GM23248 (cell line): ENCODE results near the gene SEC14L1. TPM values are rescaled to one million over a fixed set of nuclear protein-coding genes. Genes with fewer than 3 reads are reported as not detected.

Source experiments
- DNase-seq: peaks from one replicate; pipeline ENCODE4 v3.0.0-alpha.2; 2015
- H2AFZ ChIP-seq: fragments of 200-600 bp; sonication (generic); 2 replicates; pipeline ENCODE4 v1.6.1; 2016; ENCODE audit warnings: antibody characterized with exemption
- H3F3A ChIP-seq: fragments of 200-600 bp; sonication (generic); 2 replicates; pipeline ENCODE4 v1.6.1; 2016; ENCODE audit warnings: mild to moderate bottlenecking, antibody characterized with exemption, mixed run types; ENCODE audit not compliant: insufficient read depth
- H3K27ac ChIP-seq: fragments of 200-600 bp; sonication (generic); 2 replicates; pipeline ENCODE4 v1.5.1; 2016; ENCODE audit warnings: mild to moderate bottlenecking
- H3K27me3 ChIP-seq: fragments of 200-600 bp; sonication (generic); replicated peaks from 2 replicates; pipeline ENCODE4 v1.6.1; 2016; ENCODE audit warnings: mild to moderate bottlenecking; ENCODE audit not compliant: insufficient read depth
- H3K36me3 ChIP-seq: fragments of 200-600 bp; sonication (generic); 2 replicates; pipeline ENCODE4 v1.6.1; 2016; ENCODE audit warnings: low read depth, mild to moderate bottlenecking
- H3K4me1 ChIP-seq: fragments of 200-600 bp; sonication (generic); 2 replicates; pipeline ENCODE4 v1.6.1; 2016; ENCODE audit warnings: mild to moderate bottlenecking; ENCODE audit not compliant: insufficient read depth
- H3K4me2 ChIP-seq: fragments of 200-600 bp; sonication (generic); one replicate; pipeline ENCODE4 v1.6.1; 2016; ENCODE audit warnings: mild to moderate bottlenecking; ENCODE audit not compliant: unreplicated experiment
- H3K4me3 ChIP-seq: fragments of 200-600 bp; sonication (generic); 2 replicates; pipeline ENCODE4 v1.5.1; 2016; ENCODE audit warnings: mild to moderate bottlenecking
- H3K79me2 ChIP-seq: fragments of 200-600 bp; sonication (generic); 2 replicates; pipeline ENCODE4 v1.6.1; 2016; ENCODE audit warnings: mild to moderate bottlenecking; ENCODE audit not compliant: insufficient read depth
- H3K9ac ChIP-seq: fragments of 200-600 bp; sonication (generic); 2 replicates; pipeline ENCODE4 v1.6.1; 2016; ENCODE audit warnings: mild to moderate bottlenecking
- H3K9me2 ChIP-seq: fragments of 200-600 bp; sonication (generic); 2 replicates; pipeline ENCODE4 v1.6.1; 2016; ENCODE audit warnings: mixed run types, mild to moderate bottlenecking, moderate library complexity; ENCODE audit not compliant: insufficient read depth
- H3K9me3 ChIP-seq: fragments of 200-600 bp; sonication (generic); one replicate; pipeline ENCODE4 v1.6.1; 2017; ENCODE audit warnings: low read depth
- H4K20me1 ChIP-seq: fragments of 200-600 bp; sonication (generic); 2 replicates; pipeline ENCODE4 v1.6.0; 2016; ENCODE audit not compliant: insufficient read depth
- EZH2 ChIP-seq: fragments of 200-600 bp; sonication (generic); IDR thresholded peaks from 2 replicates; pipeline ENCODE4 v1.6.1; 2018; ENCODE audit warnings: antibody characterized with exemption, mild to moderate bottlenecking; ENCODE audit not compliant: insufficient read depth, poor library complexity, severe bottlenecking
- EZH2phosphoT487 ChIP-seq: fragments of 200-600 bp; sonication (generic); IDR thresholded peaks from 2 replicates; pipeline ENCODE4 v1.6.1; 2018; ENCODE audit warnings: antibody characterized with exemption, moderate library complexity, mild to moderate bottlenecking, low read depth; ENCODE audit not compliant: insufficient read depth
- WGBS, 2 experiments: methylation state at CpG; one replicate each; pipeline ENCODE4 v1.1.6; 2015 to 2017; ENCODE audit warnings: low lambda C conversion rate in 2 of 2, low coverage in 1 of 2; ENCODE audit errors: missing lambda C conversion rate in 2 of 2; 5-methylcytosine and 5-hydroxymethylcytosine counted together
- in situ Hi-C: fragments of 300-500 bp; cut with MboI; formaldehyde crosslinking; loops from 2 replicates; pipeline ENCODE4 v1.15.0; 2020
- polyA plus RNA-seq: library from polyadenylated mRNA; unstranded; fragments of >200 nt; fragmentation: Nextera tagmentation; extraction: Ambion mirVana; gene quantifications from 2 replicates; pipeline ENCODE4 v1.2.1, GENCODE V29; 2016
- total RNA-seq: library from RNA; depleted of rRNA; stranded (reverse); fragments of >200 nt; shearing (Covaris generic); gene quantifications from 2 replicates; pipeline ENCODE4 v1.2.3, GENCODE V29; 2014

The SEC14L1 gene
- total and polyA plus RNA-seq, 2 experiments from 2014 or later, result 24.4 to 26.8 TPM

DNA sequence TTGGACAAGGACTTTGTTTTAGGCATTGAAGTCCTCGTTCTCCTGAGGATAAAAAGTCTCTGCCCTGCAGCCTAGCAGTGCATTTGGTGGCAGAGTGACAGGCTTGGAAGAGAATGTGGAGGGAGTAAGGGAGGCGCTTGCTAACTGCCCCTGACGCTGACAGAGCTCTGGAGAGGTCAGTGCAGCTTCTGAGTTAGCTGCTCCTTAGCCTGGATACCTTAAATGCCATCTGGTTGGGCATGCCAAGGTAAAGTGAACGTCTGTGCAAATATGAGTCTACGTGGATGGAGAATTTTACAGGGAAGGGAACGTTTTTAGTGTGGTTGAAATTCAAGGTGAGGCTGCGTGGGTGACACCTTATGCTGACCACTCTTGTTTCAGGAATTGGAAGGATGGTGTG is 44.4 kb downstream of the SEC14L1 start:
- H3K4me1 ChIP-seq, result peaks cover 38% of the 10 kb centered on the region
- no peaks in the 10 kb centered on the region for H3K9me2 ChIP-seq
- no peaks in the 10 kb centered on the region for H3K36me3 ChIP-seq
- peaks cover 100% of the 10 kb centered on the region for H3K79me2 ChIP-seq
- no peak overlapping the region for H3K4me3 ChIP-seq
- peaks cover 13% of the 10 kb centered on the region; the same call in 1 of the 2 replicates for H4K20me1 ChIP-seq
- DNase-seq, result peak; percentile 27
- WGBS, 2 experiments, result 69 to 73% methylated on average over 7 of the region's 7 CpGs
- H2AFZ ChIP-seq, result no peak overlapping the region
- H3K27me3 ChIP-seq, result no peaks in the 10 kb centered on the region
- peak overlapping the region; percentile 16; the same call in 1 of the 2 replicates for H3K9ac ChIP-seq
- in situ Hi-C loops, result no loop called here
- peak overlapping the region; percentile 61 for H3K27ac ChIP-seq
- no peak for TF ChIP-seq EZH2
- no peak for TF ChIP-seq EZH2phosphoT487
- H3K9me3 ChIP-seq, result no peaks in the 10 kb centered on the region
- no peak overlapping the region for H3K4me2 ChIP-seq
- H3F3A ChIP-seq, result peaks cover 31% of the 10 kb centered on the region

DNA sequence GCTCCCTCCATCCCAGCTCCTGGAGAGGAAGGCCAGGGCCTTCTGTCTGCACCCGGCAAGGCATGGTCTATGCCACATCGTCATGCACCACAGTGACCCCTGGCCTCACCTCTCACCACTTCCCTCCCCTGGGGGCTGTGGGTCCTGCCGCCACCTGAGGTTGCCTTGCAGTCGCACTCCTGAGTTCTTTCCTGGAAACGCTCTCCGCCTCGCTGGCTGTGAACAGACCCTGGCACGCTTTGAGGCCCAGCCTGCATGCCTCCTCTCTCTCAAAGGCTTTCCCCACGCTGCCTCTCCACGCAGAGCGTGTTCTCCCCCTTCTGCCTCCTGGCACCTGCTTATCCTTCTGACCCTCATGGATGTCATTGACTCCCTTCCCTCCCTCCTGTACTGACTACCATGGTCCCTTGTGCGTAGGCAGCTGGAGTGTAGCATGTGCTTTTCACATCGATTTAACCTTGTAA is 45.4 kb downstream of the SEC14L1 start:
- Histone ChIP-seq H3K9me3 (no peaks in the 10 kb centered on the region), H3K9me2 (no peaks in the 10 kb centered on the region), H3K4me3 (no peak overlapping the region), H4K20me1 (peaks cover 13% of the 10 kb centered on the region; the same call in 1 of the 2 replicates), H3F3A (peaks cover 31% of the 10 kb centered on the region), H3K4me2 (no peak overlapping the region), H3K4me1 (peaks cover 38% of the 10 kb centered on the region), H2AFZ (no peak overlapping the region), H3K36me3 (peaks cover 2% of the 10 kb centered on the region; the same call in 1 of the 2 replicates), H3K79me2 (peaks cover 100% of the 10 kb centered on the region), H3K27me3 (no peaks in the 10 kb centered on the region), H3K27ac (no peak overlapping the region), H3K9ac (no peak overlapping the region)
- in situ Hi-C loops, result no loop called here
- no peak for DNase-seq
- TF ChIP-seq EZH2 (no peak), EZH2phosphoT487 (no peak)
- WGBS, 2 experiments, result 87 to 89% methylated on average over 13 of the region's 13 CpGs

DNA sequence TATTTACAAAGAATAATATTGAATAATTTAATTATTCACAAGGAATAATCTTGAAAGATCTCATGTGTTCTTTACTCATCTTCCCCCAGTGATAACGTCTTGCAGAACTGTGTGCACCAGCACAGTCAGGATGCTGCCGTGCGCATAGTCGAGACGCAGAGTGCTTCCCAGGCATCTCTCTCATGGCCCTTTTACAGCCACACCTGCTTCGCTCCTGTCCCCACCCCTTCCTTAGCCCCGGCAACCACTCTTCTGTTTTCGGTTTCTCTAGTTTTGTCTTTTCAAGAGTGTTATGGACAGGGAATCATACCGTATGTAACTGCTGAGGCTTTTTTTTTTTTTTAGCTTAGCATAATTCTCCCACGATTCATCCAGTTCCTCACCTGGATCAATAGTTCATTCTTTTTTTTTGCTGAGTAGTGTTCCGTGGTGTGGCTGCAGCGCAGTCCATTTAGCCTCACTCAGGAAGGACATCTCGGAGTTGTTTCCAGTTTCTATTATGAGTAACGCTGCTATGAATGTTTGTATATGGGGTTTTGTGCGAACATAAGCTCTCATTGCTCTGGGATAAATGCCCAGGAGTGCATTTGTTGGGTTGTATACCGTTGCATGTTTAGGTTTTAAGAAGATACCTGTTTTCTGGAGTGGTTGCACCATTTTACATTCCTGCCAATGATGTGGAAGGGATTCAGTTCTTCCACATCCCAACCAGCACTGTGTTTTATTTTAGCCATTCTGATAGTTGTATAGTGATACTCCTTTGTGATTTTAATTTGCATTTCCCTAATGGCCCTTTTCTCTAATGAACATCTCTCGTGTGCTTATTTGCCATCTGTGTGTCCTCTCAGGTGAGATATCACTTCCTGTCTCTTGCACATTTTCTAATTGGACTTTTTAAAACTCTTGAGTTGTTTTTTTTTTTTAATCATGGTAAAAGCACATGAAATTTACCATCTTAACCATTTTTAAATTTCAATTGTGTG is 47.6 kb downstream of the SEC14L1 start:
- no peak for DNase-seq
- in situ Hi-C loops, result no loop called here
- TF ChIP-seq EZH2phosphoT487, result no peak
- TF ChIP-seq EZH2, result no peak
- H3K4me3 ChIP-seq, result no peak overlapping the region
- no peaks in the 10 kb centered on the region for H3K9me3 ChIP-seq
- H3K9me2 ChIP-seq, result no peaks in the 10 kb centered on the region
- H3K36me3 ChIP-seq, result peaks cover 23% of the 10 kb centered on the region
- H3K9ac ChIP-seq, result no peak overlapping the region
- no peaks in the 10 kb centered on the region for H3K27me3 ChIP-seq
- H3K4me1 ChIP-seq, result peaks cover 22% of the 10 kb centered on the region
- peaks cover 99% of the 10 kb centered on the region for H3K79me2 ChIP-seq
- peaks cover 16% of the 10 kb centered on the region for H3F3A ChIP-seq
- WGBS, 2 experiments, result 87 to 90% methylated on average over 17 of the region's 17 CpGs
- H4K20me1 ChIP-seq, result peaks cover 13% of the 10 kb centered on the region; the same call in 1 of the 2 replicates
- H3K4me2 ChIP-seq, result no peak overlapping the region
- H3K27ac ChIP-seq, result no peak overlapping the region
- H2AFZ ChIP-seq, result no peak overlapping the region

DNA sequence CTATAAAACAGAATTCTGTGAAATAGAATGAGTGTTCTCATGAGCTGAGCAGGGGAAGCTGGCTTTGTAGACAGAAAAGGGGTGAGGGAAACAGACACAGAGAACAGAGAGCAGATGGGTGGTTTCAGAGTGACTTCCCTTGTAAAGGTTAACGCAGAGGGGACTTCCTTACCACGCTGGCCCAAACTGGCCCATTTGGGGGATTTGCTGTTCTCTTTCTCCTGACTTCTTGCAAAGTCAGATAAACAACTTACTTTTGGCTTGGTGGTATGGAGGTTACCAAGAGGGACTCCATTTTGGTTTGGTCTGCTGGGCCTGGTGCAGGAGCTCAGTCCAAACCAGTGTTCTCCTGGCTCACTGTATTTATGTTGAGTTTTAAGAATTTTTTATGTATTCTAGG is 48.4 kb downstream of the SEC14L1 start:
- no peak overlapping the region for H3K4me2 ChIP-seq
- no peak overlapping the region for H3K27ac ChIP-seq
- peaks cover 13% of the 10 kb centered on the region; the same call in 1 of the 2 replicates for H4K20me1 ChIP-seq
- H3K9ac ChIP-seq, result no peak overlapping the region
- H3K4me1 ChIP-seq, result peaks cover 16% of the 10 kb centered on the region
- H3K9me2 ChIP-seq, result no peaks in the 10 kb centered on the region
- peaks cover 15% of the 10 kb centered on the region for H3F3A ChIP-seq
- peaks cover 31% of the 10 kb centered on the region for H3K36me3 ChIP-seq
- H3K27me3 ChIP-seq, result no peaks in the 10 kb centered on the region
- H3K79me2 ChIP-seq, result peaks cover 95% of the 10 kb centered on the region
- no peak for DNase-seq
- in situ Hi-C loops, result no loop called here
- H3K9me3 ChIP-seq, result no peaks in the 10 kb centered on the region
- H2AFZ ChIP-seq, result no peak overlapping the region
- H3K4me3 ChIP-seq, result no peak overlapping the region
- no peak for TF ChIP-seq EZH2
- TF ChIP-seq EZH2phosphoT487, result no peak
- WGBS, 2 experiments, result 100% methylated on average over 2 of the region's 2 CpGs
